LNCaP clone FGC (cell line): ENCODE results near the gene NQO2.
"Not testable (repeated sequence)": the region's sequence is repeated elsewhere in the genome, so short reads cannot be mapped to it uniquely, and the experiment has no call there.

Source experiments
- DNase-seq: peaks from one replicate; pipeline ENCODE4 v3.0.0-alpha.2; 2011; ENCODE audit warnings: low read depth
- H3K4me3 ChIP-seq: 2 replicates; pipeline ENCODE4 v1.5.1; 2011; ENCODE audit warnings: mild to moderate bottlenecking, low read depth, low read length, control low read depth
- TF ChIP-seq, protein P1 (sequence below): IDR thresholded peaks from 2 replicates; pipeline ENCODE4 v1.5.1; 2012; ENCODE audit warnings: mild to moderate bottlenecking; ENCODE audit not compliant: control insufficient read depth, insufficient read depth; ENCODE audit errors: extremely low read depth

The NQO2 gene

DNA sequence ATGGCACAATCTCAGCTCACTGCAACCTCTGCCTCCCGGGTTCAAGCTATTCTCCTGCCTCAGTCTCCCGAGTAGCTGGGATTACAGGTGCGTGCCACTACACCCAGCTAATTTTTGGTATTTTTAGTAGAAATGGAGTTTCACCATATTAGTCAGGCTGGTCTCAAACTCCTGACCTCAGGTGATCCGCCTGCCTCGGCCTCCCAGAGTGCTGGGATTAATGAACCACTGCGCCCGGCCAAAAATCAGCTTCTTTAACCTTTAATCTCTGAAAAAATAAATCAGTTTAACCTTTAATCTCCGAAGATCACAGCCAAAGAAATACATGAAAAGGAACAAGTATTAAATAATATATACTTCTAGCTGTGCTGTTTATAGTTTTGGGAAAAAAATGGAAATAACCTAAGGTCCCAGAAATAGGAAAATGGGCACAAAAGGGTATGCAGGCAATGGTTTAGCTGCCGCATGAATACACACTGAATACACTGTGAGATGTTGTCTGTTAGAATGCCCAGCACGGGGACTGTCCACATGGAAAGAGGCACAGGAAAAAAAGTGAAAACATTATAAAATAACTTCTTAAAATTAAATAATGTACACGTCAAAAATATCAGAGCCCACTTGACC is 1.6 kb downstream of the NQO2 start:
- H3K4me3 ChIP-seq = no peak overlapping the region
- no peak for DNase-seq
- TF ChIP-seq, protein P1, sequence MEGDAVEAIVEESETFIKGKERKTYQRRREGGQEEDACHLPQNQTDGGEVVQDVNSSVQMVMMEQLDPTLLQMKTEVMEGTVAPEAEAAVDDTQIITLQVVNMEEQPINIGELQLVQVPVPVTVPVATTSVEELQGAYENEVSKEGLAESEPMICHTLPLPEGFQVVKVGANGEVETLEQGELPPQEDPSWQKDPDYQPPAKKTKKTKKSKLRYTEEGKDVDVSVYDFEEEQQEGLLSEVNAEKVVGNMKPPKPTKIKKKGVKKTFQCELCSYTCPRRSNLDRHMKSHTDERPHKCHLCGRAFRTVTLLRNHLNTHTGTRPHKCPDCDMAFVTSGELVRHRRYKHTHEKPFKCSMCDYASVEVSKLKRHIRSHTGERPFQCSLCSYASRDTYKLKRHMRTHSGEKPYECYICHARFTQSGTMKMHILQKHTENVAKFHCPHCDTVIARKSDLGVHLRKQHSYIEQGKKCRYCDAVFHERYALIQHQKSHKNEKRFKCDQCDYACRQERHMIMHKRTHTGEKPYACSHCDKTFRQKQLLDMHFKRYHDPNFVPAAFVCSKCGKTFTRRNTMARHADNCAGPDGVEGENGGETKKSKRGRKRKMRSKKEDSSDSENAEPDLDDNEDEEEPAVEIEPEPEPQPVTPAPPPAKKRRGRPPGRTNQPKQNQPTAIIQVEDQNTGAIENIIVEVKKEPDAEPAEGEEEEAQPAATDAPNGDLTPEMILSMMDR = no peak

DNA sequence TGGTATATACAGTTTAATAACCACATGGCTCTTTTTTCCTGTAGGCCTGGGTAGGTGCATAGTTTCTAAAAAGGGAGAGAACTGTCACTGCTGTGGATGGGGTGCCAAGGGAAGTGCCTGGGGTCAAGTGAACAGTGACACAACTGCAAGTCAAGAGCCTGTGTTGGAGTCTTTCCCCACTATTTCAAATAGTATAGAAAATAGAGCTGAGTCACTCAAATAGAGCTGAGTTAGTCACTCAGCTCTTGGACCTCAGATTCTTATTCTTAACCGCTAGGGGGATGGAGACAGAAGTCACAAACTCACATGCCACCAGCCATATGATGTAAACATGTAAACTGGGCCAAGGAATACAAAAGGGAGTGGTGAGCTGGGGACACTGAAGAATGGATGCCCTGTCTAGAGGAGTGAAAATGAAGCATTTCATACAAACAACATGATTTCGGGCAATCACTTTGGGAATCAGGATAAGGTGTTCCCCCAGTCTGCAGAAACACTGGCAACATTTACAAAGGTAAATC is 2.1 kb downstream of the NQO2 start:
- TF ChIP-seq, protein P1 = peak; percentile 77
- no peak overlapping the region for H3K4me3 ChIP-seq
- peak; percentile 84 for DNase-seq

- H3K4me3 ChIP-seq, DNase-seq: not testable (repeated sequence)
These were observed 3.5 kb downstream of the NQO2 start for GRCh38 chr6:3003226-3003625.

DNA sequence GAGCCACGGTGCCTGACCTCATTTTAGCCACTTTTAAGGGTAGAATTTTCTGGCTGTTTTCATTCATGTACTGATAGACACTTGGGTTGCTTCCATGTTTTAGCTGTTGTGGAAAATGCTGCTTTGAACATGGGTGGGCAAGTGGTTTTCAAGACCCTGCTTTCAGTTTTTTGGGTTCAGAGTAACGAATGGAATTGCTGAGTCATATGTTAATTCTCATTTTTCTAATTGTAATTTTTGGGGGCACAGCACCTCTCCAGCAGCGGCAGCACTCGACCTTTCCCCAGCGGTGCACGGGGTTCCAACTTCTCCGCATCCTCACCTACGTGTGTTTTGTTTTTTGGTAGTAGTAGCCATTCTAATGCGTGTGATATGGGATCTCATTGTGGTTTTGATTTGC is 5.4 kb downstream of the NQO2 start:
- no peak for DNase-seq
- TF ChIP-seq, protein P1 = no peak
- no peak overlapping the region for H3K4me3 ChIP-seq

DNA sequence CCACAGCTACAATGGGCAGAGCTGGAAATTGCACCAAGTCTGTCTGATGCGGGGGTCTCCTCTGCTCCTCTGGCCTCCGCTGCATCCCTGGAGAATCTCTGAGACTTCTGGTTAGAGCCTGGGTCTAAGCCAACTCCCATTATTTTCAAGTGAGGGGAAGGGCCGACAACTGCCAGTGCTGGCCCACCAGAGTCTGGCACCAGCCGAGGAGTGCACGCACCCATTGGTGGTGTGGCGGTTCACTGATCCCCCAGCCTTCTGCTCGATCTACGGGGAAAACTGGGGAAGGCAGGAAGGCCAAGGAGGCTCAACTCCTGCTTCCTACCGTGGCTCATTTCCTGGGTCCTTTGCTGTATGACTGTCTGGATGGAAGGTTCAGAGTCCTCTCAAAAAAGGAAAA is 6.2 kb downstream of the NQO2 start:
- TF ChIP-seq, protein P1 = no peak
- no peak overlapping the region for H3K4me3 ChIP-seq
- DNase-seq = no peak

DNA sequence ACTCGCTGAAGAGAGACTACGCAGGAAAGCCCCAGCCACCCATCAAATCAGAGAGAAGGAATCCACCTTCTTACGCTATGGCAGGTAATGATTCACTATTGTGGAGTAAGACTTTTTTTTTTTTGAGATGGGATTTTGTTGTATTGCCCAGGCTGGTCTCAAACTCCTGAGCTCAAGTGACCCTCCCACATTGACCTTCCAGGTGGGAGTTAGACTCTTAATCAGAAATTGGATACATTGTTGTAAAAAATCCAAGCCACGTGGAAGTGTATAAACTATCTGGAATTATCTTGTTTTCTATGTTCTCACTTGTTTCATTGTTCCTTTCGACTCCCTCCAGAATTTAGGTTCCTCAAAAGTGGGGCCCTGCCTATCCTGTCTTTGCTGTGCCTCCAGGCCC is 6.8 kb downstream of the NQO2 start:
- no peak for DNase-seq
- TF ChIP-seq, protein P1 = no peak
- H3K4me3 ChIP-seq = no peak overlapping the region

DNA sequence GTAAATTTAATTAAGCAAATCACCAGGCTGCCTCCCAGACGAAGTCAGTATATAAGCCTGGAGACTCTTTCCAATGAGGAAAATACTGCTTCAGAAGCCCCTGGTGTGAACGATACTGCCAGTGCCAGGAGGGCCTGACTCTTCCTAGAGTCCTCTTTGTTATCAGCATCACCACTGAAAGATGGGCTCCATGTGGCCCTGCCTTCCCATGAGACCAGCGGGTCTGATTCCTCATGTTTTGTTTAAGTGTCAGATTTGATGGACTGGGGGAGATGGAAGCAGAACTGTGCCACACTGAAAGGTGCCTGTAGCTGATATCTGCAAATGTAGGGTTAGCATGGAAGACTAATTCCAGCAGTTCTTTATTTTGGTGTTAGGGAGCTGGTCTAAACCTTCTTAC is 7.9 kb downstream of the NQO2 start:
- H3K4me3 ChIP-seq = no peak overlapping the region
- TF ChIP-seq, protein P1 = no peak
- no peak for DNase-seq

DNA sequence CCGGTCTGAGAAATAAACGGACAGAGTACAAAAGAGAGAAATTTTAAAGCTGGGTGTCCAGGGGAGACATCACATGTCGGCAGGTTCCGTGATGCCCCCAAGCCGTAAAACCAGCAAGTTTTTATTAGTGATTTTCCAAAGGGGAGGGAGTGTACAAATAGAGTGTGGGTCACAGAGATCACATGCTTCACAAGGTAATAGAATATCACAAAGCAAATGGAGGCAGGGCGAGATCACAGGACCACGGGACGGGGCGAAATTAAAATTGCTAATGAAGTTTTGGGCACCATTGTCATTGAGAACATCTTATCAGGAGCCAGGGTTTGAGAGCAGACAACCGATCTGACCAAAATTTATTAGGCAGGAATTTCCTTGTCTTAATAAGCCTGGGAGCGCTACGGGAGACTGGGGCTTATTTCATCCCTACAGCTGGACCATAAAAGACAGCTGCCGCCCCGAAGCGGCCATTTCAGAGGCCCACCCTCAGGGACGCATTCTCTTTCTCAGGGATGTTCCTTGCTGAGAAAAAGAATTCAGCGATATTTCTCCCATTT is 9.1 kb downstream of the NQO2 start:
- DNase-seq, H3K4me3 ChIP-seq: not testable (repeated sequence)
